HCT116 (cell line): Measurements from ENCODE around the gene TUBA4A. TPM values are rescaled to one million over a fixed set of nuclear protein-coding genes. Genes with fewer than 3 reads are reported as not detected.

Source experiments
- ATAC-seq: fragments of 200-7000 bp; cut with Tn5 transposase; 2 replicates; pipeline ENCODE4 v1.9.1; 2020; ENCODE audit warnings: mild to moderate bottlenecking, moderate library complexity
- BruUV-seq: library from RNA; stranded (reverse); fragments of 400-500 nt; replicated peaks from 2 replicates; lab custom pipeline; 2021; lab: Mats Ljungman, UMichigan
- CTCF ChIA-PET: fragments of 300-600 bp; sonication (Branson Sonifier 250); formaldehyde crosslinking; loops from one replicate; lab custom pipeline; 2021; ENCODE audit warnings: antibody characterized with exemption; lab: Charles Lee
- POLR2A ChIA-PET: fragments of 300-600, 350-600 bp; sonication (Branson Sonifier 250); formaldehyde crosslinking; loops from one replicate; lab custom pipeline; 2021; ENCODE audit warnings: antibody characterized with exemption; lab: Charles Lee
- RAD21 ChIA-PET, 2 experiments: fragments of 300-600 bp; sonication (Branson Sonifier 250); formaldehyde crosslinking; loops; one replicate each; lab custom pipeline; 2023; ENCODE audit warnings: low total read pairs in 2 of 2; ENCODE audit not compliant: uncharacterized antibody in 2 of 2, unreplicated experiment in 2 of 2, low non-redundant PET in 1 of 2; lab: Charles Lee
- DNase-seq: peaks from one replicate; pipeline ENCODE4 v3.0.0-alpha.2; 2010; ENCODE audit warnings: low read depth, low spot score
- H2AFZ ChIP-seq: fragments of 200-600 bp; shearing (Covaris generic), sonication (generic); 2 replicates; pipeline ENCODE4 v1.6.1; 2017; ENCODE audit warnings: low read depth, mixed run types, mixed read lengths, antibody characterized with exemption, low read length; ENCODE audit not compliant: poor library complexity, severe bottlenecking
- H3K27ac ChIP-seq: 2 replicates; pipeline ENCODE4 v1.5.1; 2012; ENCODE audit warnings: low read depth, low read length
- H3K27me3 ChIP-seq: fragments of 200-600 bp; sonication (generic); 2 replicates; pipeline ENCODE4 v1.6.1; 2016; ENCODE audit warnings: mixed run types, low read length, mixed read lengths; ENCODE audit not compliant: insufficient read depth
- H3K36me3 ChIP-seq, 2 experiments: fragments of 200-500 bp in 1 of 2; fragments of 200-600 bp in 1 of 2; sonication (Bioruptor generic) in 1 of 2; sonication (generic) in 1 of 2; 2 replicates each; pipeline versions ENCODE4 v1.5.1 to v1.6.1; 2014 to 2016; ENCODE audit warnings: low read length in 2 of 2, inconsistent platforms in 1 of 2, mixed read lengths in 1 of 2, mixed run types in 1 of 2; ENCODE audit not compliant: insufficient read depth in 2 of 2, control insufficient read depth in 1 of 2
- H3K4me1 ChIP-seq, 2 experiments: fragments of 200-600 bp in 1 of 2; sonication (generic) in 1 of 2; 2 replicates each; pipeline versions ENCODE4 v1.5.1 to v1.6.1; 2012 to 2017; ENCODE audit warnings: low read length in 2 of 2, inconsistent platforms in 1 of 2, mild to moderate bottlenecking in 1 of 2, mixed read lengths in 1 of 2, mixed run types in 1 of 2, moderate library complexity in 1 of 2; ENCODE audit not compliant: insufficient read depth in 2 of 2, control insufficient read depth in 1 of 2
- H3K4me2 ChIP-seq: fragments of 200-600 bp; sonication (generic); 2 replicates; pipeline ENCODE4 v1.6.1; 2017; ENCODE audit warnings: mixed run types, low read length, mixed read lengths
- H3K4me3 ChIP-seq, 2 experiments: fragments of 200-600 bp in 1 of 2; sonication (generic) in 1 of 2; replicated peaks in 1 of 2; 2 replicates each; pipeline ENCODE4 v1.5.1; 2011 to 2016; ENCODE audit warnings: low read length in 2 of 2, control low read depth in 1 of 2, low read depth in 1 of 2, mild to moderate bottlenecking in 1 of 2, mixed read lengths in 1 of 2, mixed run types in 1 of 2
- H3K79me2 ChIP-seq: fragments of 200-600 bp; sonication (generic); 2 replicates; pipeline ENCODE4 v1.6.1; 2017; ENCODE audit warnings: mild to moderate bottlenecking, mixed run types, low read length, moderate library complexity, mixed read lengths; ENCODE audit not compliant: insufficient read depth
- H3K9ac ChIP-seq: fragments of 200-600 bp; sonication (generic); 2 replicates; pipeline ENCODE4 v1.6.1; 2016; ENCODE audit warnings: low read length, mixed read lengths
- H3K9me2 ChIP-seq: fragments of 200-600 bp; sonication (generic), shearing (Covaris generic); 2 replicates; pipeline ENCODE4 v1.6.1; 2017; ENCODE audit warnings: mixed run types, mild to moderate bottlenecking, moderate library complexity; ENCODE audit not compliant: insufficient read depth
- H3K9me3 ChIP-seq, 2 experiments: fragments of 200-500 bp in 1 of 2; fragments of 200-600 bp in 1 of 2; sonication (Bioruptor generic) in 1 of 2; sonication (generic) in 1 of 2; 2 replicates each; pipeline ENCODE4 v1.6.1; 2014 to 2017; ENCODE audit warnings: low read length in 2 of 2, mixed read lengths in 2 of 2, inconsistent platforms in 1 of 2, low read depth in 1 of 2, mild to moderate bottlenecking in 1 of 2, mixed run types in 1 of 2, moderate library complexity in 1 of 2; ENCODE audit not compliant: control insufficient read depth in 1 of 2, insufficient read depth in 1 of 2
- H4K20me1 ChIP-seq: fragments of 200-600 bp; sonication (generic), shearing (Covaris generic); 2 replicates; pipeline ENCODE4 v1.6.1; 2017; ENCODE audit warnings: mixed run types, mild to moderate bottlenecking, moderate library complexity; ENCODE audit not compliant: insufficient read depth
- CBX3 ChIP-seq: IDR thresholded peaks from 2 replicates; pipeline ENCODE4 v1.6.1; 2012; ENCODE audit warnings: low read depth
- EZH2 ChIP-seq: fragments of 200-600 bp; sonication (generic); IDR thresholded peaks from 2 replicates; pipeline ENCODE4 v1.6.1; 2017; ENCODE audit warnings: antibody characterized with exemption, mixed run types
- EZH2phosphoT487 ChIP-seq: fragments of 200-600 bp; IDR thresholded peaks from 2 replicates; pipeline ENCODE4 v1.6.1; 2018; ENCODE audit warnings: antibody characterized with exemption, borderline replicate concordance
- POLR2A ChIP-seq: IDR thresholded peaks from 2 replicates; pipeline ENCODE4 v1.7.0; 2011; ENCODE audit warnings: borderline replicate concordance; ENCODE audit not compliant: insufficient read depth, insufficient read length; ENCODE audit errors: extremely low read depth
- POLR2AphosphoS5 ChIP-seq: IDR thresholded peaks from 2 replicates; pipeline ENCODE4 v1.6.1; 2011; ENCODE audit warnings: mild to moderate bottlenecking, low read depth, low read length, moderate library complexity
- SIN3A ChIP-seq: IDR thresholded peaks from 2 replicates; pipeline ENCODE4 v1.6.1; 2012; ENCODE audit warnings: low read depth
- SRF ChIP-seq: IDR thresholded peaks from 2 replicates; pipeline ENCODE4 v1.6.1; 2012; ENCODE audit warnings: low read depth
- TCF7L2 ChIP-seq: IDR thresholded peaks from 2 replicates; pipeline ENCODE4 v1.7.0; 2011; ENCODE audit warnings: borderline replicate concordance, inconsistent platforms; ENCODE audit not compliant: insufficient read depth, insufficient read length; ENCODE audit errors: extremely low read depth
- YY1 ChIP-seq: IDR thresholded peaks from 2 replicates; pipeline ENCODE4 v1.6.1; 2011; ENCODE audit warnings: low read length, low read depth, moderate library complexity, mild to moderate bottlenecking; ENCODE audit not compliant: insufficient replicate concordance; ENCODE audit errors: extremely low read depth
- intact Hi-C: fragments of 100-400 bp; cut with micrococcal nuclease; formaldehyde crosslinking; loops from 2 replicates; pipeline ENCODE4 v1.10.0; 2022
- total RNA-seq: library from RNA; stranded (reverse); gene quantifications from one replicate; pipeline ENCODE4 v1.2.1, GENCODE V29; 2021; ENCODE audit not compliant: unreplicated experiment
- TF ChIP-seq, protein P1 (sequence below), 3 experiments: fragments of 200-600 bp in 1 of 3; sonication (generic) in 1 of 3; IDR thresholded peaks in 2 of 3; conservative IDR thresholded peaks in 1 of 3; 2 replicates each; pipeline ENCODE4 v1.5.1; 2012 to 2017; ENCODE audit warnings: low read depth in 2 of 3, low read length in 2 of 3, antibody characterized with exemption in 1 of 3, borderline replicate concordance in 1 of 3, control low read depth in 1 of 3, mild to moderate bottlenecking in 1 of 3, mixed read lengths in 1 of 3, mixed run types in 1 of 3, moderate library complexity in 1 of 3; ENCODE audit not compliant: insufficient read depth in 1 of 3
- TF ChIP-seq, protein P2 (sequence below): IDR thresholded peaks from 2 replicates; pipeline ENCODE4 v1.6.1; 2012
- TF ChIP-seq, protein P3 (sequence below): IDR thresholded peaks from 2 replicates; pipeline ENCODE4 v1.6.1; 2012
- TF ChIP-seq, protein P4 (sequence below): IDR thresholded peaks from 2 replicates; pipeline ENCODE4 v1.6.1; 2012; ENCODE audit warnings: low read depth

TUBA4A gene
- total RNA-seq, 1 experiment from 2014 or later: 32.7 TPM

DNA sequence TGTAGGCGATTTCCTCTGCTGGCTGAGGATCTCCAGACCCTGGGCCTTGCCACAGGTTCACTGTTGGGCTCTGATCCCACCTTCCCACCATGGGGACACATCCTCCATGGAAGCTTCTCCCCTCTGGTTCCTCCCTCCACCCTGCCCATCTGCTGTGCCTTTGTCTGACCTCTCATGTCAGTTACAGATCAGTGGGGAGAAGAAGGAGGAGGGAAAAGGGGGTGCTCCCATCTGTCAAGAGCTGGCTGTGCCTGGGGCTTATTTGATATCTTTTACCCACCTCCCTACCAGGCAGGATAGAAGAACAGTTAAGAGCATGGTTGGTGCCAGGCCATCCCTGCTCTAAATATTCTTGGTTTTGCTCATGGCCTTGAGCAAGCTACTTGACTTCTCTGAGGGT is 13.2 kb upstream of the TUBA4A start:
- no peak for TF ChIP-seq POLR2A
- no peak for TF ChIP-seq CBX3
- no peak for TF ChIP-seq EZH2phosphoT487
- no peak for TF ChIP-seq POLR2AphosphoS5
- no peak for TF ChIP-seq SRF
- ChIA-PET CTCF (no interaction called here), RAD21 (no interaction called here), POLR2A (no interaction called here)
- Histone ChIP-seq H3K4me1 (no peaks in the 10 kb centered on the region; a peak in 1 of 4 replicates), H3K4me2 (no peak overlapping the region), H3K9me2 (no peaks in the 10 kb centered on the region), H3K9ac (no peak overlapping the region), H3K27me3 (peaks cover 3% of the 10 kb centered on the region; the same call in 1 of the 2 replicates), H3K27ac (no peak overlapping the region), H2AFZ (no peak overlapping the region), H3K4me3 (no peak overlapping the region), H4K20me1 (no peaks in the 10 kb centered on the region), H3K79me2 (no peaks in the 10 kb centered on the region), H3K36me3 (no peaks in the 10 kb centered on the region), H3K9me3 (no peaks in the 10 kb centered on the region)
- no TSS peak for BruUV-seq
- DNase-seq (no peak), ATAC-seq (no peak)
- intact Hi-C loops: no loop called here

DNA sequence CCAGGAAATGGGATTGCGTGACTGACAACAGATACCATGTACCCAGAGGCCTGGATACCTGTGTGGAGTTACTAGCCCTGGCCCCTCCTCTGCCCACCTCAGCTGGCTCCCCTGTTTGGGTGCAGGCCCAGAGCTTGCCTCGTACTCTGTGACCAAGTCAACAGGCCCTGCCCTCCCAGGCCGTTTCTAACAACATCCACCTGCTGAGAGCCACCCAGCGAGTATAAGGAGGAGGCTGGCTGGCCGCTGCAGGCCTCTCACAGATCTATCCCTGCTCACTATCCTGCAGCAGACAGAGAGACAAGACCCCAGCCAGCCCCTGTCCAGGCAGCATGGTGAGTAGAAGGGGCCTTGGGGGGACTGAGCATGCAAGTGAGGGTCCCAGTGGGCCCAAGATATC is 12.5 kb upstream of the TUBA4A start:
- Histone ChIP-seq H4K20me1 (no peaks in the 10 kb centered on the region), H3K9me3 (no peaks in the 10 kb centered on the region), H3K79me2 (no peaks in the 10 kb centered on the region), H3K36me3 (no peaks in the 10 kb centered on the region), H3K9ac (no peak overlapping the region), H3K9me2 (no peaks in the 10 kb centered on the region), H3K4me1 (no peaks in the 10 kb centered on the region; a peak in 1 of 4 replicates), H3K27ac (no peak overlapping the region), H3K4me2 (no peak overlapping the region)
- ATAC-seq: no peak
- TF ChIP-seq SRF: no peak
- TF ChIP-seq SIN3A: no peak
- TF ChIP-seq YY1: no peak
- no peak for TF ChIP-seq EZH2
- TF ChIP-seq, protein P1, sequence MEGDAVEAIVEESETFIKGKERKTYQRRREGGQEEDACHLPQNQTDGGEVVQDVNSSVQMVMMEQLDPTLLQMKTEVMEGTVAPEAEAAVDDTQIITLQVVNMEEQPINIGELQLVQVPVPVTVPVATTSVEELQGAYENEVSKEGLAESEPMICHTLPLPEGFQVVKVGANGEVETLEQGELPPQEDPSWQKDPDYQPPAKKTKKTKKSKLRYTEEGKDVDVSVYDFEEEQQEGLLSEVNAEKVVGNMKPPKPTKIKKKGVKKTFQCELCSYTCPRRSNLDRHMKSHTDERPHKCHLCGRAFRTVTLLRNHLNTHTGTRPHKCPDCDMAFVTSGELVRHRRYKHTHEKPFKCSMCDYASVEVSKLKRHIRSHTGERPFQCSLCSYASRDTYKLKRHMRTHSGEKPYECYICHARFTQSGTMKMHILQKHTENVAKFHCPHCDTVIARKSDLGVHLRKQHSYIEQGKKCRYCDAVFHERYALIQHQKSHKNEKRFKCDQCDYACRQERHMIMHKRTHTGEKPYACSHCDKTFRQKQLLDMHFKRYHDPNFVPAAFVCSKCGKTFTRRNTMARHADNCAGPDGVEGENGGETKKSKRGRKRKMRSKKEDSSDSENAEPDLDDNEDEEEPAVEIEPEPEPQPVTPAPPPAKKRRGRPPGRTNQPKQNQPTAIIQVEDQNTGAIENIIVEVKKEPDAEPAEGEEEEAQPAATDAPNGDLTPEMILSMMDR (IDR thresholded peaks at IDR 0.05 in 2 of 3, conservative IDR thresholded peaks at IDR 0.05 in 1 of 3; ENCODE audit: borderline replicate concordance in 1 of 3, insufficient read depth in 1 of 3, low read depth in 2 of 3, low read length in 2 of 3): no peak
- TF ChIP-seq TCF7L2: no peak
- TF ChIP-seq, protein P2, sequence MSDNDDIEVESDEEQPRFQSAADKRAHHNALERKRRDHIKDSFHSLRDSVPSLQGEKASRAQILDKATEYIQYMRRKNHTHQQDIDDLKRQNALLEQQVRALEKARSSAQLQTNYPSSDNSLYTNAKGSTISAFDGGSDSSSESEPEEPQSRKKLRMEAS: no peak
- TF ChIP-seq, protein P3, sequence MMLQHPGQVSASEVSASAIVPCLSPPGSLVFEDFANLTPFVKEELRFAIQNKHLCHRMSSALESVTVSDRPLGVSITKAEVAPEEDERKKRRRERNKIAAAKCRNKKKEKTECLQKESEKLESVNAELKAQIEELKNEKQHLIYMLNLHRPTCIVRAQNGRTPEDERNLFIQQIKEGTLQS: no peak
- TF ChIP-seq, protein P4, sequence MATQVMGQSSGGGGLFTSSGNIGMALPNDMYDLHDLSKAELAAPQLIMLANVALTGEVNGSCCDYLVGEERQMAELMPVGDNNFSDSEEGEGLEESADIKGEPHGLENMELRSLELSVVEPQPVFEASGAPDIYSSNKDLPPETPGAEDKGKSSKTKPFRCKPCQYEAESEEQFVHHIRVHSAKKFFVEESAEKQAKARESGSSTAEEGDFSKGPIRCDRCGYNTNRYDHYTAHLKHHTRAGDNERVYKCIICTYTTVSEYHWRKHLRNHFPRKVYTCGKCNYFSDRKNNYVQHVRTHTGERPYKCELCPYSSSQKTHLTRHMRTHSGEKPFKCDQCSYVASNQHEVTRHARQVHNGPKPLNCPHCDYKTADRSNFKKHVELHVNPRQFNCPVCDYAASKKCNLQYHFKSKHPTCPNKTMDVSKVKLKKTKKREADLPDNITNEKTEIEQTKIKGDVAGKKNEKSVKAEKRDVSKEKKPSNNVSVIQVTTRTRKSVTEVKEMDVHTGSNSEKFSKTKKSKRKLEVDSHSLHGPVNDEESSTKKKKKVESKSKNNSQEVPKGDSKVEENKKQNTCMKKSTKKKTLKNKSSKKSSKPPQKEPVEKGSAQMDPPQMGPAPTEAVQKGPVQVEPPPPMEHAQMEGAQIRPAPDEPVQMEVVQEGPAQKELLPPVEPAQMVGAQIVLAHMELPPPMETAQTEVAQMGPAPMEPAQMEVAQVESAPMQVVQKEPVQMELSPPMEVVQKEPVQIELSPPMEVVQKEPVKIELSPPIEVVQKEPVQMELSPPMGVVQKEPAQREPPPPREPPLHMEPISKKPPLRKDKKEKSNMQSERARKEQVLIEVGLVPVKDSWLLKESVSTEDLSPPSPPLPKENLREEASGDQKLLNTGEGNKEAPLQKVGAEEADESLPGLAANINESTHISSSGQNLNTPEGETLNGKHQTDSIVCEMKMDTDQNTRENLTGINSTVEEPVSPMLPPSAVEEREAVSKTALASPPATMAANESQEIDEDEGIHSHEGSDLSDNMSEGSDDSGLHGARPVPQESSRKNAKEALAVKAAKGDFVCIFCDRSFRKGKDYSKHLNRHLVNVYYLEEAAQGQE: no peak
- TF ChIP-seq POLR2AphosphoS5: no peak
- TF ChIP-seq, all 23 proteins: peak for 0
- BruUV-seq: no TSS peak
- peaks cover 1% of the 10 kb centered on the region; the same call in 1 of the 2 replicates for H3K27me3 ChIP-seq
- DNase-seq: no peak
- CTCF ChIA-PET: interaction anchor here (1.4 kb wide), 1 partner anchor 29 kb away, joined by 4 read pairs; no protein-coding TSS in a partner anchor
- no peak overlapping the region for H2AFZ ChIP-seq
- H3K4me3 ChIP-seq: no peak overlapping the region
- POLR2A ChIA-PET: no interaction called here
- intact Hi-C loops: no loop called here
- RAD21 ChIA-PET: no interaction called here
